ENCODE results near the gene CAPN15.
A peak's percentile ranks its signal among the peaks of the same experiment; 100 is the strongest.
"Not testable (repeated sequence)": the region's sequence is repeated elsewhere in the genome, so short reads cannot be mapped to it uniquely, and the experiment has no call there.

Gene CAPN15

DNA sequence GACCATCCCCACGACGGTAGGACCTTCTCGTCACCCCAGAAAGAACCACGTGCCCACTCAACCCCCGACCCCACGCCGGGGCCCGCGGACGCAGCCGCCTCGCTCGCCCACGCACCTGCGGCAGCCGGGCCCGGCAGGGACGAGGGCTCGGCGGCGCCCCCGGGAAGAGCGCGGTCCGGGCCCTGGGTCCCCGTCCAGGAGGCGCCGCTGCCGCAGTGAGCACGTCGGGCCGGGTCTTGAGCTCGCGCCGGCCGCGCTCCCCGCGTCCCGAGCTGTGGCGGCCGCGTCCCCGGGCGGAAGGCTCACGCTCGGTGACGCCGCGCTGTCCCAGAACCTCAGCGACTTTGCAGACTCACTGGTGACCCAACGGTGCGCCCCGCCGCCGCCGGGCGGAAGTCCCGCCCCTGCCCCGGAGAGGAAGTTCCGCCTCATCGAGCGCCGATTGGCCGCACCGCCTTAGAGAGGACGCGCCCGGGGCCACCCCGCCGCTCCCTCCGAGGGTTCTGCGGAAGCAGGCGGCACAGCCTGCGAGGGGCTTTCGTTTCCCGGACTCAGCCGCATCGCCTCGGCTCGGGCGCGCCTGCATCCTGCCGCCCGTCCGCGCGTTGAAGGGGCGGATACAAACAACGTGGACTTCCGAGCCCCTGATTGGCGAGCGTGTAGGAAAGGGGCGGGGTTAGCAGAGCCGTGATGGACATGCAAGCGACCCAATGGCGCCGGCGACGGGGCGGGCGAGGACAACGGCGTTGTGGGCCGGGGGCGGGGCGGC lies 61.6 kb downstream of the CAPN15 start:
- no peak for FAIRE-seq
- DNase-seq (ENCODE audit: insufficient read length, low spot score): peak; percentile 90

DNA sequence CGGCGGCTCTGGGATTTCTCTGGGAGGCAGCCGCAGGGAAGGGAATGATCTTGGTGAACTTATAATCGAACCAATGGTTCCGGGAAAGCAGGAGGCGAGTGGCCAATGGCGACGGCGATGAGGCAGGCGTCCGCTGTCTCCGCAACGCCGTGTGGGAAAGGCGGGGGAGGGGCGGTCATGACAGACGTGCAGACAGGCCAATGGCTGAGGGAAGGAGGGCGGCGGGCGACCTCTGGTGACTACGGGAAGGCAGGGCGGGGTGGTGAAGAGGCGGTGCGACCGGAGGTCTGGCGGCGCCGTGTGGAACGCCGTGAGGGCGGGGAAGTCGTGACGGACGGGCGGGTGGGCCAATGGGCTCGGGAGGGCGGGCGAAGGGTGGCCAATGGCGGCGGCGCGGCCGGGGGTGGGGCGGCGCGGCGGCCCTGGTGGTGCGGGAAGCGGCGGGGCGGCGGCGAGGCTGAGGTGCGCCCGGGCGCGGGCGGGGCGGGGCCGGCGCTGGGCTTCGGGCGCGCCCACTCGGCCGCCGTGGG lies 62.2 kb downstream of the CAPN15 start, which contains the start of gene RAB40C:
RAB40C (plus strand) TSS at position 409 of the 530 bp plus-strand sequence. CDS start 226 bp downstream, outside the sequence.
- FAIRE-seq (peak; percentile 96), DNase-seq (ENCODE audit: insufficient read length, low spot score) (peak; percentile 99)

GRCh38 chr16:590188-590814 lies 62.8 kb downstream of the CAPN15 start:
- FAIRE-seq: no peak
- no peak for DNase-seq (ENCODE audit: insufficient read length, low spot score)

DNA sequence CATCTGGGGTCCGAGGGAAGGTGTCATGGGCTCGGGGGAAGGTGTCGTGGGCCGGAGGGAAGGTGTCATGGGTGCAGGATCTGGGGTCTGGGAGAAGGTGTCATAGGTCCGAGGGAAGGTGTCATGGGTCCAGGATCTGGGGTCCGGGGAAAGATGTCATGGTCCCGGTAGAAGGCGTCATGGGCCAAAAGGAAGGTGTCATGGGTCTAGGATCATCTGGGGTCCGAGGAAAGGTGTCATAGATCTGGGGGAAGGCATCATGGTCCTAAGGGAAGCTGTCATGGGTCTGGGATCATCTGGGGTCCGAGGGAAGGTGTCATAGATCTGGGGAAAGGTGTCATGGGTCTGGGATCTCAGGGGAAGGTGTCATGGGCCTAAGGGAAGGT lies 63.3 kb downstream of the CAPN15 start:
- DNase-seq (ENCODE audit: insufficient read length, low spot score): no peak
- no peak for FAIRE-seq

DNA sequence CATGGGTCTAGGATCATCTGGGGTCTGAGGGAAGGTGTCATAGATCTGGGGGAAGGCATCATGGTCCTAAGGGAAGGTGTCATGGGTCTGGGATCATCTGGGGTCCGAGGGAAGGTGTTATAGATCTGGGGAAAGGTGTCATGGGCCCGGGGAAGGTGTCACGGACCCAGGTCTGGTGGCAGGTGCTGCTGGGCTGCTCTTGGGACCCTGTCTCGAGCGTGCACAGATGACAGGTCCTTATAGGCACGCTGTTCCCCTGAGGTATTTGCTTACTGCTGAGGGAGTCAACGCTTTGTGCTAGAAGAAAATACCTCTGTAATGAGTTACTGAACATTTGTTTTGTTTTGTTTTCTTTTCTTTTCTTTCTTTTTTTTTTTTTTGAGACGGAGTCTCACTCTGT lies 63.7 kb downstream of the CAPN15 start:
- FAIRE-seq: no peak
- DNase-seq (ENCODE audit: insufficient read length, low spot score): no peak

DNA sequence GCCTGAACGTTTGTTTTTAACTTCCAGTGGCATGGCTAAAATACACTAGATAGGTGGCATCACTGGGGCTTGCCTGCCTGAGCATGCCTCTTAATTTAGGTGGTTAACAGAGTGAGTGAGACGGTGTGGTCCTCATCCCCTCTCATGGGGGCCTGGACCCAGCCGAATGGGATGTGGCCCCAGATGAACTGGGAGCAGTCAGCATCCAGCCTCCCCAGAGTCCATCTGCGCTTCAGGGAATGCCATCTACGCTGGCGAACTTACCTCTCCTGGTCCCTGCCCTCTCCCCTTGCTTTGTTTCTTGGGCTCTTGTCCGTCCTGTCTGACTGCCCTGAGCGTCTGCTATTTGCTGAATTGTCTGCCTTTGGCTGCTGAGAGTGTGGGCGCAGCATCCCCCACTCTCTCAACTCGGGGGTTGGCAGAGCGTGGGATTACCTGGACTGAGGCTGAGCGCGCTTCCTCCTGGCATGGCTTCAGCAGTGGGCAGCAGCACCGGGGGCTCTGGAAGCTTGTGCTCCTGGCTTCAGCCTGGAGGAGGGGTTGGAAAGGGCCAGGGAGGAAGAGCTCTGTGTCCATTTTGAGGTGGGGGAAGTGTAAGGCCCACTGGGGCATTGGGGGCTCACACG lies 64.5 kb downstream of the CAPN15 start:
- FAIRE-seq: no peak

GRCh38 chr16:592518-593306 lies 65.2 kb downstream of the CAPN15 start:
- FAIRE-seq: no peak

More for the DNA sequence above, 64.5 kb downstream of the CAPN15 start:
- no peak for DNase-seq (ENCODE audit: insufficient read length, low spot score)

GRCh38 chr16:593406-593805 lies 65.9 kb downstream of the CAPN15 start:
- DNase-seq (ENCODE audit: insufficient read length, low spot score) (no peak), FAIRE-seq (no peak)

More at GRCh38 chr16:592518-593306, 65.2 kb downstream of the CAPN15 start:
- no peak for DNase-seq (ENCODE audit: insufficient read length, low spot score)

DNA sequence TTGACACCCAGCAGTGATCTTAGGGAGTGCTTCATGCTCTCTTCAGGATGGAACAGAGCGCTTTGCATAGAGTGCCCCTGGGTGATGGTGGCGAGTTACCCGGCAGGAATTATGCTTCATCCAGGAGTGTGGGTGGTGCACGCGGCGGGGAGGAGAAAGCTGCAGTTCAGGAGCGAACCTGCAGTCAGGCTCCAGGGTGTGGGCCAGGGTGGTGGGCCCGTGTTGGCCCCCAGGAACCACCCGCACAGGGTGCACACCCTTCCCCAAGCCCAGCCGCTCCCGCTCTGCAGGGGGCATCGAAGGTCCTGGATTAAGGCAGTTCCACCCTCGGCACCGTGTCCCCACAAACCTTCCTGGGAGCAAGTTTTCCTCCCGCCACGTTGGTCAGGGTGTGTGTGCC lies 66.3 kb downstream of the CAPN15 start:
- FAIRE-seq: no peak

DNA sequence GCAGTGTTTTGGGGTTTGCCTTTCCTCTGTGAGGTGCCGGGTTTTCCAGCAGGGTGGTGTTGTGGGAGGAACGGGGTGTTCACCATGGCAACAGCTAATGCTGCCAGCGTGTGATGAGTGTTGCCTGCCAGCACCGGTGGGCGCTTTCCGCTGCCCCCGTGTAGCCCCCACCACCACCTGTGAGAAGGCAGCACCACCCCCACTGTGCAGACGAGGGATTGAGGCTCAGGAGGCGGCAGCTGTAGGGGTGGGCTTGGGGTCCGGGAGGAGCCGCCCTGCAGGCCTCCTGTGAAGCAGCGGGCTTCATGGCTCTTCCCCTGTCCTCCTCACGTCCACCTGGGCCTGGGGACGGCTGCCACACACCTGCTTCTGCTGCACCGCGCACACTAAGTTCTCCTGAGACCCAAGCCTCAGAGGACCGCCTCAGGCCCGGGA lies 67.6 kb downstream of the CAPN15 start:
- FAIRE-seq: no peak
- DNase-seq (ENCODE audit: insufficient read length, low spot score): no peak

More for the DNA sequence above, 66.3 kb downstream of the CAPN15 start:
- DNase-seq (ENCODE audit: insufficient read length, low spot score): no peak

GRCh38 chr16:595942-596735 lies 68.6 kb downstream of the CAPN15 start:
- DNase-seq (ENCODE audit: insufficient read length, low spot score) (no peak), FAIRE-seq (no peak)

GRCh38 chr16:596736-597060 lies 69.2 kb downstream of the CAPN15 start:
- DNase-seq (ENCODE audit: insufficient read length, low spot score) (no peak), FAIRE-seq (no peak)

- not testable (repeated sequence) for FAIRE-seq; DNase-seq (ENCODE audit: insufficient read length, low spot score)
Measured at GRCh38 chr16:597655-598054, 70.1 kb downstream of the CAPN15 start.

GRCh38 chr16:598823-599739 lies 71.6 kb downstream of the CAPN15 start:
- FAIRE-seq (no peak), DNase-seq (ENCODE audit: insufficient read length, low spot score) (no peak)

- no peak for FAIRE-seq
- no peak for DNase-seq (ENCODE audit: insufficient read length, low spot score)
Measured at GRCh38 chr16:600781-601180, 73.3 kb downstream of the CAPN15 start.

DNA sequence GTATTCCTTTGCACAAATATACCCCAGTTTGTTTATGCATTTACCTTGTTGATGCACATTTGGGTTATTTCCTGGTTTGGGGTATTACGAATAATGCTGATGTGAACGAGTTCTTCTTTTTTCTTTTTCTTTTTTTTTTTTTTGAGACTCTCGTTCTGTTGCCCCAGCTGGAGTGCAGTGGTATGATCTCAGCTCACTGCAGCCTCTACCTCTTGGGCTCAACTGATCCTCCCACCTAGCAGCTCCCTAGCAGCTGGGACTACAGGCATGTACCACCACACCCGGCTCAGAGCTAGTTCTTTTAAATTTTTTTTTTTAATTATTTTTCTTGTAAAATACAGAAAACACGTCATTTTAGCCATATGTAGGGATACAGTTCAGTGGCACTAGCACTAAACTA lies 76.4 kb downstream of the CAPN15 start:
- DNase-seq (ENCODE audit: insufficient read length, low spot score) (no peak), FAIRE-seq (no peak)
